Amygdala (tissue), 56 donors: Measurements from ENCODE around the gene STUB1.

Experiments used
- DNase-seq, 56 donors: peaks; one replicate each; lab custom pipeline; 2025; lab: John Stamatoyannopoulos, UW

The STUB1 gene

GRCh38 chr16:679814-680624 lies at the start of gene STUB1:
Gene STUB1, plus strand, starts transcription at chr16:680410. Its CDS starts 116 bp downstream, at chr16:680526.
- peak in 55 of 56 donors; percentile 60 to 97 (median 86) for DNase-seq

DNA sequence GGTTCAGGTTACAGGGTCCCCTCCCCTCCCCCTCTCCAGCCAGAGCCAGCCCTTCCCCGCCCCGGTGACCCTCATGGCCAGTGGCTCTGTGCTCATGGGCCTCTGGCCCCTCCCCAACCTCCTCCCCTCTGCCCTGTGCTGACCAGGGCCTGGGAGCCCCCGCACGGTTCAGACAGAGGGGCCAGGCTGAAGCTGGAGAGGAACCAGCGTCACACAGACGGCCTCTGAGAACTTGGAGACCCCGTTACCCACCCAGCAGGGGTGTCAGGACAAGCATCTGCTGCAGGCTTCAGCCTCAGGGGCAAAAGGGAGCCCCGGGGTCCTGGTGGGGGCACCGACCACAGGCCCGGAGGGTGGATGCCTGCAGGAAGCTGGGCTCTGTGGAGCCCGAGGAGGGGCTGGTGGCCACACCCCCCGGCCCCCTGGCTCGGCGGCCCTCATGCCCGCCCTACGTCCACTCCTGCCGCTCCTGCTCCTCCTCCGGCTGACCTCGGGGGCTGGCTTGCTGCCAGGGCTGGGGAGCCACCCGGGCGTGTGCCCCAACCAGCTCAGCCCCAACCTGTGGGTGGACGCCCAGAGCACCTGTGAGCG lies 49.3 kb upstream of the STUB1 start, which contains the start of gene WFIKKN1:
TSS of gene WFIKKN1 (plus strand) at position 171 of the 591 bp plus-strand sequence. CDS start at position 440, 269 bp downstream.
- DNase-seq: peak in 2 of 56 donors; percentile 32 to 44

DNA sequence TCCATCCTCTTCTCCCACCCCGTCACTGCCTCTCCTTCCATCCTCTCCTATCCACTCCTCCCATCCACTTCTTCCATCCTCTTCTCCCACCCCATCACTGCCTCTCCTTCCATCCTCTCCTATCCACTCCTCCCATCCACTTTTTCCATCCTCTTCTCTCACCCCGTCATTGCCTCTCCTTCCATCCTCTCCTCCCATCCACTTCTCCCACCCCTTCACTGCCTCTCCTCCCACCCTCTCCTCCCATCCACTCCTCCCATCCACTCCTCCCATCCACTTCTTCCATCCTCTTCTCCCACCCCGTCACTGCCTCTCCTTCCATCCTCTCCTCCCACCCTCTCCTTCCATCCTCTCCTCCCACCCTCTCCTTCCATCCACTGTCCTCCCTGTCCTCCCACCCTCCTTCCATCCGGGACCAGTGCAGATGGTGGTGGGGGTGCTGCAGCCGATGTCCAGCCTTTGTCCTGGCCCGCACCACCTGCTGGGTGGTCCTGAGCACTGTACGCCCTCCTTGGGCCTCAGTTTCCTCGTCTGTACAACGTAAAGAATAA lies 48.3 kb upstream of the STUB1 start:
- no peak for DNase-seq

GRCh38 chr16:632486-633335 lies 47.5 kb upstream of the STUB1 start:
- DNase-seq: no peak

DNA sequence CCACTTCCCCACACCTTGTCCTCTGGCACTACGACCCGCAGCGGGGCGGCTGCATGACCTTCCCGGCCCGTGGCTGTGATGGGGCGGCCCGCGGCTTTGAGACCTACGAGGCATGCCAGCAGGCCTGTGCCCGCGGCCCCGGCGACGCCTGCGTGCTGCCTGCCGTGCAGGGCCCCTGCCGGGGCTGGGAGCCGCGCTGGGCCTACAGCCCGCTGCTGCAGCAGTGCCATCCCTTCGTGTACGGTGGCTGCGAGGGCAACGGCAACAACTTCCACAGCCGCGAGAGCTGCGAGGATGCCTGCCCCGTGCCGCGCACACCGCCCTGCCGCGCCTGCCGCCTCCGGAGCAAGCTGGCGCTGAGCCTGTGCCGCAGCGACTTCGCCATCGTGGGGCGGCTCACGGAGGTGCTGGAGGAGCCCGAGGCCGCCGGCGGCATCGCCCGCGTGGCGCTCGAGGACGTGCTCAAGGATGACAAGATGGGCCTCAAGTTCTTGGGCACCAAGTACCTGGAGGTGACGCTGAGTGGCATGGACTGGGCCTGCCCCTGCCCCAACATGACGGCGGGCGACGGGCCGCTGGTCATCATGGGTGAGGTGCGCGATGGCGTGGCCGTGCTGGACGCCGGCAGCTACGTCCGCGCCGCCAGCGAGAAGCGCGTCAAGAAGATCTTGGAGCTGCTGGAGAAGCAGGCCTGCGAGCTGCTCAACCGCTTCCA lies 46.7 kb upstream of the STUB1 start:
- no peak for DNase-seq

- no peak for DNase-seq
These were observed 46.0 kb upstream of the STUB1 start for GRCh38 chr16:634051-634670.

GRCh38 chr16:634996-635395 lies 45.2 kb upstream of the STUB1 start:
- peak in 1 of 56 donors; percentile 53 for DNase-seq

DNA sequence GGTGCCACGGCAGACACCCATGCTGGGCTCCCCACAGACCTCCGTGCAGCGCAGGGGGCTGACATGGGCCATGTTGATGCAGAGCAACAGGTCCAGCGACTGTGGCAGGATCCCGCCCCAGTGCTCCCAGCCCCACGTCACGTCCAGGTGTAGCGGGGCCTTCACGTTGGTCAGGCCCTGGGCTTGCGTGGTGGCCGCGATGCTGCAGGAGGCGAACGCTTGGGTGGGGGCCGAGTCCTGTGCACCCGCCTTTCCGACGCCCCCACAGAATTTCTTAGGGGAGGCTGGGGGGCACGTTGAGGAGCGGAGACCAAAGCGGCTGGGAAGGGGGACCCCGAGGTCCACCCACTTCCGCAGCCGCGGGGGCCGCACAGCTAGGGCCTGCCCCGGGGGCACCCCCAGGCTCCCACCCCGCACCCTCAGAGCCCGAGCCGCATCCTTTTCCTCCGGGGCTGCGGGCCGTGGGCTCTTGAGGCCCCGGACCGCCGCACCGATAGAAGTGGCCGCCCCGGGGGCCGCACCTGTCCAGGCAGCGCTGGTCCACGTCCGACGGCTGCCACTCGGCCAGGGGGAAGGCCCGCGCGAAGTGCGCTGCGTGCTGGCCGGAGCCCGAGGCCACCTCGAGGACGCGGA lies 44.5 kb upstream of the STUB1 start:
- peak in 2 of 56 donors; percentile 26 to 72 for DNase-seq

DNA sequence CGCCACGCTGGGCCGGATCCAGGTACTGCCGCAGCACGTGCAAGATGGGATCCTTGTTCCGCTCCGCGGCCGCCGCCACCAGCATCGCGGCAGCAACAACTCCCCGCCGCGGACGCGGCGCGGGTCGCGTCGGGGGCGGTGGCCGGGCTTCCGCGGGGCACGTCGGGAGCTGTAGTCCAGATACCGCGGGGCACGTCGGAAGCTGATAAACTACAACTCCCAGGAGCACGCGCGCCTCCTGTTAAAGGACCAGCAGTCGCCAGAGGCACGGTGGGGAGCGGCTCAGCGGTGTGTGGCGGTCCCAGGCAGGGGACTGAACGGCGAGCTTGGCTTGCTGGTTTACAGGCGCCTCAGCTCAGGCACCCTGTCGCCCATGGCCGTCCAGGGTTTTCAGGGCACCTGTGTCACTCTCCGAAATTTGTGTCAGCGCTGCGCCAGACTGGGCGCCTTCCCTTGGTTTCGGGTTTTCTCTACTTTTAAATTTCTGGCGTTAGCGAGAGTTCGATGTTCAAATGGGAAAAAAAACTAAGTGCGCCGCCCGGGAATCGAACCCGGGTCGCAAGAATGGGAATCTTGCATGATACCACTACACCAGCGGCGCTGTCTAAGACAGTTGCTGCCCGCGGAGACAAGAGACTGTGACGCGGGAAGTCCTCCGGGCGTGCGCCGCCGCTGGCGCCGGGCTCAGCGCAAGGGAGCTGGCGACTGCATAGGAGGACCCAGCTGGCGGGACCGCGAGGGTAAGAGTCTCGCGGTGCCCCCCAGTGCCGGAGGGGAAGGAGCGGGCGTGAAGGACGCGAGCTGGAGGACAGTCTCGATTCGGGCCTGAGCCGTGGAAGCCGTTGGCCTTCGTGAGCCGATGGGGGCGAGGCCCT lies 43.8 kb upstream of the STUB1 start, which contains the start of gene METTL26:
TSS of gene METTL26 (minus strand) at position 100 of the 875 bp plus-strand sequence. CDS start at position 85, 15 bp downstream.
- peak; percentile 85 to 100 (median 96) for DNase-seq

GRCh38 chr16:637081-638018 lies 42.9 kb upstream of the STUB1 start:
- peak in 47 of 56 donors; percentile 41 to 100 (median 95) for DNase-seq

DNA sequence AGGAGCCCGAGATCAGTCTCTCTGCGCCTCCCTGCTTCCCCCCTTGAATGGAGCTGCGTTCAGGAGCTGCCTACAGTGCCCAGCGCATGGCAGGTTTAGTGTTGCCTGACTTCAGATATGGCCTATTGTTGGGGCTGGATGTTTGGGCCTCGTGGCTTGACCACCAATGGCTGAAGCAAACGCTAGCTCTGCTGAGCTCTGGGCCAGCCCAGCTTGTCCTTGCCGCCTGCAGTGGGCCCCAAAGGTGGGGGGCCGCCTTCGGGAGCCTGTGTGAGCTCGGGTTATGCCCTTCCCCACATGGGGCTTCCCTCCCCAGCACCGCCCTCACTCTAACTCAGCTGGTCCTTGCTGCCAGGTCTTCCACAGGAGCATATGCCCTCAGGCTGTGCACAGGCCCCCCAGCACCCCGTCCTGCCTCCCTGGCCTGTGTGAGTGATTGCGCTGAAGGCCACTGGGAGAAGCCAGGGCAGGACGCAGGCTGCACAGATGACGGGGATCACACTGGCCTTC lies 42.1 kb upstream of the STUB1 start:
- no peak for DNase-seq

- no peak for DNase-seq
These were observed 41.4 kb upstream of the STUB1 start for GRCh38 chr16:638836-639235.

DNA sequence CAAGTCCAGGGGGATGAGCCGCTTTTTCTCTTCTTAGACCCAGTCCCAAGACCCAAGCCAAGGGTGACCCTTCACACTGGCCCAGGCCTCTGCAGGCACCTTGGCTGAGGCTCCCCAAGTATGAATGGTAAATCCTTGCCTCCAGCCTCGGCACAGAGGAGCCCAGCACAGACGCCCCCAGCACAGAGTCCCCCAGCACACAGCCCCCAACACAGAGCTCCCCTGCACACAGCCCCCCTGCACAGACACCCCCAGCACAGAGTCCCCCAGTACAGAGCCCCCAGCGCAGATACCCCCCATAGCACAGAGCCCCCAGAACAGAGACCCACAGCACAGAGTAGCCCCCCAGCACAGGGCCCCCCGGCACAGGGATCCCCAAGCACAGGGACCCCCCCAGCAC lies 39.6 kb upstream of the STUB1 start:
- DNase-seq: no peak

GRCh38 chr16:641326-642188 lies 38.7 kb upstream of the STUB1 start, which contains the start of gene MCRIP2:
Gene MCRIP2, plus strand, starts transcription at chr16:641828. Its CDS starts 164 bp downstream, at chr16:641992.
- peak in 53 of 56 donors; percentile 17 to 82 (median 61) for DNase-seq
